ENCODE results near the gene CELF4.
A peak's percentile ranks its signal among the peaks of the same experiment; 100 is the strongest.

CELF4 gene

GRCh38 chr18:37564711-37565100 lies 892 bp downstream of the CELF4 start:
- TF ChIP-seq CTCF (conservative IDR thresholded peaks at IDR 0.05), result no peak
- H3K27ac ChIP-seq, result peak overlapping the region; percentile 86

GRCh38 chr18:37563931-37564392 lies 1.6 kb downstream of the CELF4 start:
- TF ChIP-seq CTCF (conservative IDR thresholded peaks at IDR 0.05), result no peak
- H3K27ac ChIP-seq, result no peak overlapping the region

- no peak for TF ChIP-seq CTCF (conservative IDR thresholded peaks at IDR 0.05)
These were observed 3.6 kb downstream of the CELF4 start for GRCh38 chr18:37561986-37562385.

GRCh38 chr18:37560003-37560402 lies 5.6 kb downstream of the CELF4 start:
- no peak overlapping the region for H3K27ac ChIP-seq
- TF ChIP-seq CTCF (conservative IDR thresholded peaks at IDR 0.05), result no peak

More at GRCh38 chr18:37561986-37562385, 3.6 kb downstream of the CELF4 start:
- no peak overlapping the region for H3K27ac ChIP-seq

GRCh38 chr18:37559194-37559593 lies 6.4 kb downstream of the CELF4 start:
- TF ChIP-seq CTCF (conservative IDR thresholded peaks at IDR 0.05), result no peak
- H3K27ac ChIP-seq, result no peak overlapping the region

GRCh38 chr18:37554399-37554787 lies 11.2 kb downstream of the CELF4 start:
- H3K27ac ChIP-seq, result no peak overlapping the region
- TF ChIP-seq CTCF (conservative IDR thresholded peaks at IDR 0.05), result no peak

GRCh38 chr18:37553633-37554398 lies 11.8 kb downstream of the CELF4 start:
- TF ChIP-seq CTCF (conservative IDR thresholded peaks at IDR 0.05), result no peak
- no peak overlapping the region for H3K27ac ChIP-seq
